HG03354 (cell line): ENCODE results near the gene VTA1.

ENCODE experiments used
- ATAC-seq: cut with Tn5 transposase; IDR thresholded peaks from one replicate; pipeline ENCODE4 v1.9.1; 2021; ENCODE audit warnings: mild to moderate bottlenecking; ENCODE audit not compliant: unreplicated experiment, poor library complexity, severe bottlenecking

The VTA1 gene

DNA sequence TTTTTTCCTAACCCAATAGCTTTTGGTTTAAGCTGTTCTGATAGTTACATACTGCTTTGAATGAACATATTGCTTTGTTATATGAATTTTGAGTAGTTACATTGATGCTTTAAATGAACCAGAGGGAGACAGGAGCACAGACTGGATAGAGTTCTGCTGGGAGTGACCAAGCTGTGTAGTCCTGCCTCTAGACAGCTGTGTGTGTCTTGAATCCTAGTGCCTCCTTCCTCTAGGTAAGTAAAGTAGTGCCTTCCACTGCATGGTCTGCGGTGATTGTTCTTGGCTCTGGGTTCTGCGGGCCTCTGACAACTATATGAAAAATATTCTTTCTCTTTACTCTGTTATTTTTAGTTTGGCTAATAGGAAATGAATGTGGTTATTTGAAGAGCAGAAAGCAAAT, 108.7 kb downstream of the VTA1 start:
- no peak for ATAC-seq

DNA sequence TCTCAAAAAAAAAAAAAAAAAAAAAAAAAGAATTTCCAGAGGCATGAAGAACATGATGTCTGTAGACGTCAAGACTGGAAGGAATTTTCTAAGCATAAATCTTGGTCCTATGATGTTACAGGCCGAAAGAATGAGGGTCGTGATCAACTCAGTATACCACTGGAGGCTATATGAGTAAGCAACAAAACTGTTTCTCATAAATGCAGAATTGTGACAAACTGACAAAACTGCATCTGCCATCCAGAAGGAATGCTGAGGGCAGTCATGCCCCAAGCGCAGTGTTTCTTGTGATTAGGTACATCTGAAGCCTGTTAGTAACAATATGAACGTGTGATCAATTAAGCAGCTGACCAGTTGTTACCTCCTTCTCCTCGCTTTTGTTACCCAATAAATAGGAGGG, 111.2 kb downstream of the VTA1 start:
- no peak for ATAC-seq

DNA sequence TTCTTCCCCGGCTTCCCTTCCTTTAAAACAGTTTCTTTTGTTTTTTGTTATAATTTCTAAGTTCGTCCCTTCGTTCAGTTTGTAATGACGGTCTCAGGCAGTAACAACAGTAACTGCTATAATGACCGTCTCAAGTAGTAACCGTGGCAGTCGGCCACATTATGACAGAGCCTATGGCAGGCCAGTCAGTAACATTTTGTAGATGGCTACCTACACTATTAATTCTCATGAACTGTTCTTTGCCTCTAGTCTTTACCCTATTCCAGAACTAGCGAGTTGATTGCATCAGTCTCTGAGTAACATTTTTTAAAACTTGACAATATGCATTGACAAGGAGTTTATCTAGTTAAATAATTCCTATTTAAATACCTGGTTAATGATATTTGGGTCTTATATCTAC, 111.7 kb downstream of the VTA1 start:
- ATAC-seq: no peak

DNA sequence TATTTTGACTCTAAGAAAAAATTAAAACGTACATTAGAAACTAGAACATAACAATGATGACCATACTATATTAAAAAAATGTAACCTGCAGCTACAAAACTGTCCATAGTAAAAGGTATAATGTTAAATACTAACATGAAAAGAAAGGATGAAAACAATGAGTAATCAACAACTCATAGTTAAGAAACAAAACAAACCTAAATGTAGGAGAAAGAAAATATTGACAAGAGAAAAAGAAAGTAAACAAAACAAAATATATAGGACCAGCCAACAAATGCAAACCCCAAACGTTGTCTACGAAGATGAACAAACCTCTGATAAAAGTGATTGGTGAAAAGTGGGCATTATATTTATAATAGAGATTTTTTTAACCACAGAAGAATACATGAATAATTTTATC, 113.7 kb downstream of the VTA1 start:
- ATAC-seq: no peak

DNA sequence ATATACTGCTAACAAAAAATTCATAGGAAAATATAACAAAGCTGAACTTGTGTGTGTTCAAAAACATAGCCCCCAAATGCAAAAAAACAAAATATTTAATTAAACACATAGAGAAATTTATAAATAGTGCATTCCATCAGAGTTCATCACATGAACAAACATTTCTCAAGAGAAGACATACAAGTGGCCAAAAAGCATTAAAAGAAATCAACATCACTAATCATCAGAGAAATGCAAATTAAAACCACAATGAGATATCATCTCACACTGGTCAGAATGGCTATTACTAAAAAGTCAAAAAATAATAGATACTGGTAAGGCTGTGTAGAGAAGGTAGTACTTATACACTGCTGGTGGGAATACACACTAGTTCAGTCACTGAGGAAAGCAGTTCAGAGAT, 115.2 kb downstream of the VTA1 start:
- no peak for ATAC-seq

DNA sequence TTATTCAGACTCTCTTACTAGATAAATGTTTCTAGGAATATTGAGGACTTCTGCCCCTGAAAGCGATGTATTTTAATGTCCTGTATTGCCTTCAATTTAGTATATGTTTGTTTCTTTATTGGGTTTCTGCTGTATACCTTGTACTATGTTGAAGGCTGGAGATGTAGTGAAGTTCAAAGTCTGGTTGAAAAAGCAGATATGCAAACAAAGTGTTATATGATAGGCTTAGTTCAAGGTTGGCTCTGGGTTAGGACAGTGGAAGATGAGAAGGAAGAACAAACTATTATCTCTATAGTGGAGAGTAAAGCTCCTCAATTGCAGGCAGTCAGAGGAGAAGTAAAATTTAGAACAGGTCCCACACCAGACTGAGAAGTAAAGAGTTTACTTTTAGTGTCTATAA, 118.4 kb downstream of the VTA1 start:
- ATAC-seq: no peak

DNA sequence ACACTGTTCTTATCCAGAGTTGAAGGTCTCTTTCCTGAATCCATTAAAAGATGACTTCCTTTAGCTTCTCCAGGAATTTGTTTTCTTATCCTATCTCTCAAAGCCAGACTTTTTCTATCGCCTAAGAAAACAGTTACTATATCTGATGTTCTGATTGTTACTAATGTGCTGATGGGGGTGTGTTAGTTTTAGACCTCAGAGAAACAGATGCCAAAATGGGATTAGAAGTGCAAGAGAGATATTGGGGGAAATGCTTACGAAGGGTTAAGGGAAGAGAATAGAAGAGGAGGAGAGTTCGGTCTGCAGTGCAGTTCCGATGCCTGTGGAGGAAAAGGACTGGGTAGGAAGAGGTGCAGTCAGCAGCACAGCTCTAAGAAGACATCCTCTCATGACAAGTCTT, 119.0 kb downstream of the VTA1 start:
- no peak for ATAC-seq

DNA sequence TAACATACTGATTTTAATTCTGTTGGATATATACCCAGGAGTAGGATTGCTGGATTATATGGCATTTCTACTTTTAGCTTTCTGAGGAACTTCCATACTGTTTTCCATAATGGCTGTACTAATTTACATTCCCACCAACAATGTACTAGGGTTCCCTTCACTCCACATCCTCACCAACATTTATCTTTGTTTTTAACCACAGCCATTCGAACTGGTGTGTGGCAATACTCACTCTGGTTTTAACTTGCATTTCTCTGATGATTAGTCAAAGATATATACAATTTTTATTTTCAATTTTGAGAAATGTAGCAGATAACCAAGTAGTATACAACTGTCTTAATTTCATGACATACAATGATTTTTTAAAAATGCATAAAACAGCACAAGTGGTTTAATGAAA, 124.4 kb downstream of the VTA1 start:
- no peak for ATAC-seq
